ENCODE data around the gene FAM118B.

FAM118B gene
- 13.3 to 21.6 reads per million in 2 experiments for total RNA-seq

GRCh38 chr11:126211236-126212088 lies at the start of gene FAM118B, which contains the start of gene RPUSD4:
FAM118B (plus strand) TSS chr11:126211782; CDS start chr11:126235002, 23,220 bp downstream.
RPUSD4 (minus strand) TSS chr11:126211650; CDS start chr11:126211638, 12 bp downstream.
- peak; percentile 98 for DNase-seq (ENCODE audit: low read depth)

- no peak for DNase-seq (ENCODE audit: low read depth)
These were observed 49.1 kb upstream of the FAM118B start for GRCh38 chr11:126162306-126163030.

GRCh38 chr11:126163074-126163700 lies 48.4 kb upstream of the FAM118B start:
- DNase-seq (ENCODE audit: low read depth) = no peak

GRCh38 chr11:126163779-126164178 lies 47.8 kb upstream of the FAM118B start:
- no peak for DNase-seq (ENCODE audit: low read depth)

GRCh38 chr11:126164781-126165180 lies 46.8 kb upstream of the FAM118B start:
- DNase-seq (ENCODE audit: low read depth) = no peak

GRCh38 chr11:126165311-126165720 lies 46.3 kb upstream of the FAM118B start:
- DNase-seq (ENCODE audit: low read depth) = no peak

GRCh38 chr11:126165757-126166156 lies 45.8 kb upstream of the FAM118B start:
- DNase-seq (ENCODE audit: low read depth) = no peak

- DNase-seq (ENCODE audit: low read depth) = no peak
These were observed 45.2 kb upstream of the FAM118B start for GRCh38 chr11:126166413-126166812.

- DNase-seq (ENCODE audit: low read depth) = no peak
These were observed 44.1 kb upstream of the FAM118B start for GRCh38 chr11:126167488-126167887.

GRCh38 chr11:126169291-126169690 lies 42.3 kb upstream of the FAM118B start:
- no peak for DNase-seq (ENCODE audit: low read depth)

- DNase-seq (ENCODE audit: low read depth) = no peak
These were observed 39.0 kb upstream of the FAM118B start for GRCh38 chr11:126172596-126173038.

GRCh38 chr11:126173257-126173656 lies 38.3 kb upstream of the FAM118B start:
- no peak for DNase-seq (ENCODE audit: low read depth)

- no peak for DNase-seq (ENCODE audit: low read depth)
These were observed 36.8 kb upstream of the FAM118B start for GRCh38 chr11:126174816-126175215.

GRCh38 chr11:126175393-126175792 lies 36.2 kb upstream of the FAM118B start:
- DNase-seq (ENCODE audit: low read depth) = no peak

- DNase-seq (ENCODE audit: low read depth) = no peak
These were observed 34.6 kb upstream of the FAM118B start for GRCh38 chr11:126176853-126177470.

- no peak for DNase-seq (ENCODE audit: low read depth)
These were observed 29.4 kb upstream of the FAM118B start for GRCh38 chr11:126181939-126182730.

GRCh38 chr11:126182787-126183445 lies 28.7 kb upstream of the FAM118B start:
- no peak for DNase-seq (ENCODE audit: low read depth)

GRCh38 chr11:126185259-126186024 lies 26.1 kb upstream of the FAM118B start:
- DNase-seq (ENCODE audit: low read depth) = no peak

- DNase-seq (ENCODE audit: low read depth) = no peak
These were observed 25.4 kb upstream of the FAM118B start for GRCh38 chr11:126186025-126186698.
